Spleen (tissue), 7 donors: ENCODE data around the gene CCDC86.

Experiments used
- POLR2AphosphoS5 ChIP-seq, 3 donors: sonication (generic); formaldehyde crosslinking; IDR thresholded peaks; one replicate each; pipeline ENCODE4 v1.5.1; 2017; ENCODE audit warnings: antibody characterized with exemption in 3 of 3
- TF ChIP-seq, protein P1 (sequence below), 11 experiments: fragments of 200-600 bp in 7 of 11; fragments of 450-650 bp in 4 of 11; sonication (generic) in 4 of 11; IDR thresholded peaks in 8 of 11; conservative IDR thresholded peaks in 3 of 11; 1 replicate in 7 of 11; 2 replicates in 4 of 11; pipeline versions ENCODE4 v1.4.0 to v1.8.0; 2016 to 2021; ENCODE audit warnings: antibody characterized with exemption in 11 of 11, inconsistent platforms in 4 of 11, mild to moderate bottlenecking in 1 of 11
- donor health status: DM: no; HTN: no; CAD: no; lungs with moderate emphysema.
- donor health status: DM: no; HTN: no; CAD: no.
- donor health status: DM: no; HTN: no; CAD: no.

DNA sequence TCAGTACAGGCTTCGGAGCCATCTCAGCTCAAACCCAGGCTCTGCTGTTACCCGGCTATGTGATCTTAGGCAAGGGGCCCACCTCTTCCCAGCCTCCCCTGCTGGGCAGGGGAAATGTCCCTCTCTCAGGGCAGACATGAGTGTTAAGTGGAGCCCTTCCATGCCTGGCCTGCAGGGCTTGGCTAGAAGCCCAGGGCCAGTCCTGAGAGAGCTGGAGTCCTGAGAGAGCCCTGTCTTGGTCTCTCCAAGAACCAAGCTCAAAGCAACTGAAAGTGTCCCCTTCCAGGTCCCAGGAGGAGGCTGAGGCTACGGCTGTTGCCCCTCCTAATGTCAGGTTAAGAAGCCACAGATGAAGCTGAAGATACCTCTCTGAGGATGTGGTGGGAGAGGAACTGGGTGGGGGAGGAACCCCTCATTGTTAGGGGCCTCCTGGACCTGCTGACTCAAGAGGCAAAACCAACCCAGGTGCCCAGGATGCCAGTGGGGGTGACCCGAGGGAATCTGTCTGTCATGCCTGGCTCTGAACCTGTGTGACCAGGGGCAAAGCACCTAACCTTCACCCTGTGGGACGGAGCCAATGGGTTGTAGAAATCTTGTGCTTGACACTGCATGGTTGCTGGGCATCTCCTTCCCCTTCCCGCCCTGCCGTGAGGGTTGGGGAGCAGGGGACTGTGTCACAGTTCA, 29.6 kb downstream of the CCDC86 start:
- TF ChIP-seq POLR2AphosphoS5 (IDR thresholded peaks at IDR 0.05) = no peak
- TF ChIP-seq, protein P1, sequence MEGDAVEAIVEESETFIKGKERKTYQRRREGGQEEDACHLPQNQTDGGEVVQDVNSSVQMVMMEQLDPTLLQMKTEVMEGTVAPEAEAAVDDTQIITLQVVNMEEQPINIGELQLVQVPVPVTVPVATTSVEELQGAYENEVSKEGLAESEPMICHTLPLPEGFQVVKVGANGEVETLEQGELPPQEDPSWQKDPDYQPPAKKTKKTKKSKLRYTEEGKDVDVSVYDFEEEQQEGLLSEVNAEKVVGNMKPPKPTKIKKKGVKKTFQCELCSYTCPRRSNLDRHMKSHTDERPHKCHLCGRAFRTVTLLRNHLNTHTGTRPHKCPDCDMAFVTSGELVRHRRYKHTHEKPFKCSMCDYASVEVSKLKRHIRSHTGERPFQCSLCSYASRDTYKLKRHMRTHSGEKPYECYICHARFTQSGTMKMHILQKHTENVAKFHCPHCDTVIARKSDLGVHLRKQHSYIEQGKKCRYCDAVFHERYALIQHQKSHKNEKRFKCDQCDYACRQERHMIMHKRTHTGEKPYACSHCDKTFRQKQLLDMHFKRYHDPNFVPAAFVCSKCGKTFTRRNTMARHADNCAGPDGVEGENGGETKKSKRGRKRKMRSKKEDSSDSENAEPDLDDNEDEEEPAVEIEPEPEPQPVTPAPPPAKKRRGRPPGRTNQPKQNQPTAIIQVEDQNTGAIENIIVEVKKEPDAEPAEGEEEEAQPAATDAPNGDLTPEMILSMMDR (IDR thresholded peaks at IDR 0.05 in 8 of 11, conservative IDR thresholded peaks at IDR 0.05 in 3 of 11) = peak in 1 of 11 experiments; percentile 6
